Right lobe of liver (tissue), 6 donors: Measurements from ENCODE around the gene DNAH10. TPM values are rescaled to one million over a fixed set of nuclear protein-coding genes. Genes with fewer than 3 reads are reported as not detected.

Experiments
- ATAC-seq, 4 donors: fragments of 200-7000 bp; cut with Tn5 transposase; one replicate each; pipeline ENCODE4 v1.9.1; 2020; ENCODE audit warnings: mild to moderate bottlenecking in 4 of 4, moderate library complexity in 4 of 4
- DNase-seq, 3 donors: peaks; one replicate each; pipeline ENCODE4 v3.0.0-alpha.2; 2020
- H3K27ac ChIP-seq, 3 donors: fragments of 200-600 bp; one replicate each; pipeline ENCODE4 v1.8.0; 2022
- H3K27me3 ChIP-seq, 2 donors: fragments of 200-600 bp; one replicate each; pipeline ENCODE4 v1.8.0; 2022
- H3K36me3 ChIP-seq, 4 donors: fragments of 200-600 bp; sonication (generic) in 1 of 4; one replicate each; pipeline versions ENCODE4 v1.5.1 to v1.8.0; 2017 to 2022; ENCODE audit warnings: control low read depth in 1 of 4
- H3K4me1 ChIP-seq, 4 donors: fragments of 200-600 bp; sonication (generic) in 1 of 4; one replicate each; pipeline versions ENCODE4 v1.5.1 to v1.8.0; 2017 to 2022; ENCODE audit warnings: control low read depth in 1 of 4
- H3K4me3 ChIP-seq, 3 donors: fragments of 200-600 bp; one replicate each; pipeline ENCODE4 v1.8.0; 2022
- H3K9me3 ChIP-seq, 4 donors: fragments of 200-600 bp; sonication (generic) in 1 of 4; one replicate each; pipeline versions ENCODE4 v1.5.1 to v1.8.0; 2017 to 2022; ENCODE audit warnings: control low read depth in 1 of 4
- POLR2A ChIP-seq: fragments of 450-650 bp; IDR thresholded peaks from one replicate; pipeline ENCODE4 v1.6.1; 2017; ENCODE audit warnings: antibody characterized with exemption, mild to moderate bottlenecking
- WGBS: methylation state at CpG from one replicate; pipeline ENCODE4 v1.1.6; 2018; ENCODE audit warnings: low coverage, low lambda C conversion rate; ENCODE audit not compliant: insufficient coverage; ENCODE audit errors: missing lambda C conversion rate; 5-methylcytosine and 5-hydroxymethylcytosine counted together
- intact Hi-C, 2 donors: fragments of 100-400 bp; cut with DNase I; formaldehyde crosslinking; loops; one replicate each; pipeline versions ENCODE4 v1.11.2 to v1.14.1; 2022
- total RNA-seq, 6 experiments: library from RNA; depleted of rRNA in 2 of 6; stranded (reverse); fragments of >200 nt in 2 of 6; fragmentation: NEBNext Ultra II Directional in 3 of 6; extraction: Animal tissue kit (Norgen Biotek cat#: 25700) in 3 of 6; gene quantifications; one replicate each; pipeline versions ENCODE4 v1.1.0 to v1.2.4, GENCODE V29; 2016 to 2023
- TF ChIP-seq, protein P1 (sequence below), 4 donors: fragments of 200-600 bp in 3 of 4; fragments of 450-650 bp in 1 of 4; IDR thresholded peaks; one replicate each; pipeline versions ENCODE4 v1.5.1 to v1.8.0; 2016 to 2022; ENCODE audit warnings: antibody characterized with exemption in 4 of 4, mild to moderate bottlenecking in 2 of 4
- donor health status: DM: no; HTN: yes; CAD: no.
- donor health status: DM: no; HTN: no; CAD: no.
- donor health status: DM: no; HTN: no; CAD: no.
- donor health status: DM: no; HTN: yes; CAD: no.
- donor health status: DM: no; HTN: yes; CAD: no.

Gene DNAH10
- total RNA-seq, 6 experiments from 2014 or later, result under 0.01 to 0.40 (median 0.16) TPM; not detected in 1

DNA sequence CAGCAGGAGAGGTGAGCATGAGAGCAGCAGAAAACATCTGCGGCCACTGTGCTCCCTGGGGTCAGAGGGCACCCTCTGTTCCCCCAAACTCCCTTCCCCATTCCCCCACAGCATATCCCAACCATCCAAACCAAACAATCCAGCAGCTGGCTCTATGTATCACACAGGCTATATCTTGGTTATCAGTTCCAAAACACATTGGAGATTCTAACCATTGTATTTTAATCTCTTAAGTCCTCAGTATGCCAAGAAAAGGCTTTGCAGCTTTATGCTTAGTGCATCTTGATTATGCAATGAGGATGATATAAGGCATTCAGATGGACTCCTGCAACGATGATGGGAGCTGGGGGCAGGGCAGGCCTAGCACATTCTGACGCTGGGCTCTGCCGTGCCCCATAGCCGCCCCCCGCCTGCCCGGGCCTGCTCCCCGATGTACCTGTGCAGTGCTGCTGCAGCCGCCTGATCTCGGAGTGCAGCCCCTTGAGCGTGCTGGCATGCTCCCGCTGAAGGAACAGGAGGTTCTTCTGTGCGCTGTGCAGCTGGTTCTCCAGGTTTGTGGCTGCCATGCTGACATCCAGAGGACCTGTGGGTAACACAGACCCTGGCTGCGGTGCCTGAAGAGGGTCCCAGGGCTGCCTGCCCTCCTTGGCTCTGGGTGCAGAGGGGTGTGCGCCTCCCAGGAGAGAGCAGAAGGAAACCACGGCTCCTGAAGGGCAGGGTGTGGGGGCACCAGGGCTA is 181.0 kb downstream of the DNAH10 start:
- Histone ChIP-seq H3K4me1 (no peaks in the 10 kb centered on the region), H3K9me3 (no peaks in the 10 kb centered on the region), H3K27ac (no peak overlapping the region), H3K27me3 (no peaks in the 10 kb centered on the region), H3K36me3 (no peaks in the 10 kb centered on the region), H3K4me3 (no peak overlapping the region)
- ATAC-seq (no peak), DNase-seq (no peak)
- intact Hi-C loops, result no loop called here
- 40% methylated on average over 1 of the region's 16 CpGs for WGBS
- TF ChIP-seq, protein P1, sequence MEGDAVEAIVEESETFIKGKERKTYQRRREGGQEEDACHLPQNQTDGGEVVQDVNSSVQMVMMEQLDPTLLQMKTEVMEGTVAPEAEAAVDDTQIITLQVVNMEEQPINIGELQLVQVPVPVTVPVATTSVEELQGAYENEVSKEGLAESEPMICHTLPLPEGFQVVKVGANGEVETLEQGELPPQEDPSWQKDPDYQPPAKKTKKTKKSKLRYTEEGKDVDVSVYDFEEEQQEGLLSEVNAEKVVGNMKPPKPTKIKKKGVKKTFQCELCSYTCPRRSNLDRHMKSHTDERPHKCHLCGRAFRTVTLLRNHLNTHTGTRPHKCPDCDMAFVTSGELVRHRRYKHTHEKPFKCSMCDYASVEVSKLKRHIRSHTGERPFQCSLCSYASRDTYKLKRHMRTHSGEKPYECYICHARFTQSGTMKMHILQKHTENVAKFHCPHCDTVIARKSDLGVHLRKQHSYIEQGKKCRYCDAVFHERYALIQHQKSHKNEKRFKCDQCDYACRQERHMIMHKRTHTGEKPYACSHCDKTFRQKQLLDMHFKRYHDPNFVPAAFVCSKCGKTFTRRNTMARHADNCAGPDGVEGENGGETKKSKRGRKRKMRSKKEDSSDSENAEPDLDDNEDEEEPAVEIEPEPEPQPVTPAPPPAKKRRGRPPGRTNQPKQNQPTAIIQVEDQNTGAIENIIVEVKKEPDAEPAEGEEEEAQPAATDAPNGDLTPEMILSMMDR (IDR thresholded peaks at IDR 0.05), result no peak
- TF ChIP-seq POLR2A, result no peak

DNA sequence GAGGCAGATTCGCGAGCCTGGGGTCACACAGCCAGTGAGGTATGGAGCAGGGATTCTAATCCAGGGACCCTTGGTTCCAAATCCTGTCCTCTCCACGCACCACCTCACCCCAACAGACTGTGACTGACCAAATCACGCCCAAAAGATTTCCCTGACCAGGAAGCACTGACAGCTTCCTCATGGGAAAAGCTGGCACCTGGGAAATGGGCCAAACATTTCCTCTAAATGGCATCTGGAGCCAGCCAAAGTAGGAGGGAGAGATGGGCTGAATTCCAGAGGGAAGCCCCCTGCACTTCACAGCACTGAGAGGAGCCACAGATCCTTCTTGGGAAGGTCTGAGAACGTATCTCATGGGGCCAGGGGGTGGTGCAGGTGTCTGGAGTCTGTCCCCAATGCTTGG is 181.7 kb downstream of the DNAH10 start:
- H3K4me1 ChIP-seq, result peaks cover 0 to 6% (median 3%) of the 10 kb centered on the region in 4 donors
- H3K36me3 ChIP-seq, result no peaks in the 10 kb centered on the region
- no peak overlapping the region for H3K4me3 ChIP-seq
- H3K27ac ChIP-seq, result no peak overlapping the region
- WGBS, result 100% methylated on average over 3 of the region's 5 CpGs
- H3K27me3 ChIP-seq, result no peaks in the 10 kb centered on the region
- ATAC-seq, result no peak
- no peak for TF ChIP-seq POLR2A
- TF ChIP-seq, protein P1 (IDR thresholded peaks at IDR 0.05), result no peak
- intact Hi-C loops, result no loop called here
- no peak for DNase-seq
- no peaks in the 10 kb centered on the region for H3K9me3 ChIP-seq

DNA sequence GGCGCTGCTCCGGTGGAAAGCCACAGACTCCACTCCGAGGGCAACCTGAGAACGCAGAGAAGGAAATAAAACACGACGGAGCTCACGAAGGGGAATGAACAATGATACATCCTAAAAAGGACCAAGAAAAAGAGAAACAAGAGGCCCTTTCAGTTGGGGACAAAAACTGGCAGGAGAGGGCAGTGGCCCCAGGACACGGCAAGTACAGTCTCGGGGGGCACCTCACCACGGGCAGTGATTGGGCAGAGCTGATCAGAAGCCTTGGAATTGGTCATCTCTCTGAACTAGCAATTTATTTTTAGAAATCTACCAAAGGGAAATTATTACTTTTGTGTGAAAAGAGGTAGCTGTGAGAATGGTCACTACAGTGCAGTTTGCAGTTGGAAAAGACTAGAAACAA is 182.6 kb downstream of the DNAH10 start:
- no peaks in the 10 kb centered on the region for H3K36me3 ChIP-seq
- WGBS, result 91% methylated on average over 6 of the region's 10 CpGs

DNA sequence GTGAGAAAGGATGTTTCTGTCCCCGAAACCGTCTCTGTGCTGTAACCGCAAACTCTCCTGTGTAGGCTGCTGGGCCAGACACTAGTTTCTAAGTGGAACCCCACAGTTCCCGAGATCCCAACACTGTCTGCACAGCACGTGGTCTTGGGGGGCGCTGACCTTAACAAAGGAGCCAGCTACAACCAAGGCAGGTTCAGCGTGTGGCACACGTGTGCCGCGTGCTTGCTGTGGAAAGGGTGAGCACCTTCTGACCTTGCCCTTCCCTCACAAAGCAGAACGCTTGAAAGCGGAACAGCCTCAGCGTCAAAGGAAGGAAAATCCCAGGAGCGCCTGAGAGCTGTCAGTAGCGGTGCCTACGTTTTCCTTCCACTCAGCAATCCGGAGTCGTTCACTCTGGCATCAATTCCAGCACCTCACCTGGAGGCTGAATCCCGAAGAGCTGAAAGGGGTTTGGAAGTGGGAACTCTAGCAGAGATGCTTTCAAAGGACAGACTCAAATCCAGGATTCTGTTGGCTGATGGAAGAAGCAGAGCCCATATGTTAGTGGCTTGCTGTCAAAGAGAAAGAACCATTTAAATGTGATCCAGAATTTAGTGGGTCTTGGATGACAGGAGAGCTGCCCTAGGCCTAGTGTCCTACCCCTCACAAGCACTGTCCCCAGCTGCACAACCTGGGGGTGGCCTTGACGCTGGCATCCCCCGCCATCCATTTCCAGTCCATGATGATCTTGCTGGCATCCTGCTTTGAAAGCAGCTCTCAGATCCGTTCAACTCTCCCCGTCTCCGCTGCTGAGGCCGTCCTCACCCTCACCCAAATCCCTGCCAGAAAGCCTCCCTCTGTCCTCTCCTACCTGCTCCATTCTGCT is 183.4 kb downstream of the DNAH10 start:
- ATAC-seq (no peak), DNase-seq (no peak)
- no peaks in the 10 kb centered on the region for H3K27me3 ChIP-seq
- H3K4me3 ChIP-seq, result no peak overlapping the region
- WGBS, result 93% methylated on average over 11 of the region's 25 CpGs
- peaks cover 0 to 18% (median 8%) of the 10 kb centered on the region in 4 donors for H3K4me1 ChIP-seq
- no peaks in the 10 kb centered on the region for H3K9me3 ChIP-seq
- no peaks in the 10 kb centered on the region for H3K36me3 ChIP-seq
- no peak overlapping the region for H3K27ac ChIP-seq
- intact Hi-C loops, result no loop called here
- TF ChIP-seq, protein P1 (IDR thresholded peaks at IDR 0.05), result no peak

More for the DNA sequence above, 182.6 kb downstream of the DNAH10 start:
- Histone ChIP-seq H3K4me3 (no peak overlapping the region), H3K4me1 (peaks cover 0 to 14% (median 6%) of the 10 kb centered on the region in 4 donors), H3K27me3 (no peaks in the 10 kb centered on the region), H3K27ac (no peak overlapping the region), H3K9me3 (no peaks in the 10 kb centered on the region)
- intact Hi-C loops, result no loop called here
- no peak for DNase-seq
- ATAC-seq, result no peak
- TF ChIP-seq, protein P1 (IDR thresholded peaks at IDR 0.05), result no peak
- no peak for TF ChIP-seq POLR2A
